ENCODE data around the gene HMGB1. TPM values are rescaled to one million over a fixed set of nuclear protein-coding genes. Genes with fewer than 3 reads are reported as not detected.

HMGB1 gene
- total RNA-seq, 1 donor from 2014 or later = 476 TPM

GRCh38 chr13:30423891-30424290 lies 41.8 kb downstream of the HMGB1 start:
- Mint-ChIP-seq H3K4me1 (peaks cover 15% of the 10 kb centered on the region), H3K9me3 (no peaks in the 10 kb centered on the region), H3K36me3 (no peaks in the 10 kb centered on the region), H3K27me3 (ENCODE audit: low read depth) (peaks cover 13% of the 10 kb centered on the region), H3K4me3 (no peak overlapping the region), H3K27ac (no peak overlapping the region)
- no peak for DNase-seq (ENCODE audit: low spot score in 2 of 2, unreplicated experiment in 2 of 2)
- TF ChIP-seq CTCF (IDR thresholded peaks at IDR 0.05; ENCODE audit: unreplicated experiment) = no peak

DNA sequence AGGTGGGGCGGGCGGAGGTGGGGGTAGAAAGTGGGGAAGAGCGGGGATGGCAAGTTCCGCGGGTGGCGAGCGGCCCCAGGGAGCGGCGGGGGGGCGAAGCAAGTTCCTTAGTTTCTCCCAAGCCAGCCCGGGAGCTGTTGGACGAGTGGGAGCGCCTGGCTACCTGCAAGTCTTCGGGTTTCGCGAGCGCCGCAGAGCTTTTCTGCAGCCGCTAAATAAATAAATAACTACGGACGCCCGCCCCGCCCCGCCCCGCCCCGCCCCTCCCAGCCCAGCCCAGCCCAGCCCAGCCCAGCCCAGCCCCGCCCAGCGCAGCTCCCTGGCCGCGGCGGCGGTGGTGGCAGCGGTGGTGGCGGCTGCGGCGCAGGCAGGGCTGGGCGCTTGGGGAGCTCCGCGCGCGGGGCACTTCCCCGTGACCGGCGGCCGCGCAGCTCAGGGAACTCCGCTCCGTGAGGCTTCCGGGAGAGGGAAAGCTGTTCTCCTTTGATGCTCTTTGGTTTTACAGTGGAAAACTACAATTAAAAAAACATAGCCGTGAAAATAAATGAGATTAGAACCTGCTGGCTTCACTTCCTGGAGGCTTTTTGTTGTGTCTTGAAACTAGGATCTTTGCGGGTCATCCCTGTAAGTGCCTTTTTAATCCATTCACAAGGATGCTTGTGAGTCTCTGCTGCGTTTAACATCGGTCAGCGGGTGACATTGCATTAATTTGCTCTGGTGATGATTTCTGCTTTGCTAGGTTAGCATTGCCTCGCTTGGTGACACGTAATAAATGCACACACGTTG lies 43.5 kb downstream of the HMGB1 start, which contains the start of gene UBE2L5:
UBE2L5 (plus strand) TSS at position 440 of the 786 bp plus-strand sequence. CDS start 5,498 bp downstream, outside the sequence.
- peaks cover 20% of the 10 kb centered on the region for H3K4me1 Mint-ChIP-seq
- H3K27ac Mint-ChIP-seq = peak within 1 kb of the TSS; percentile 89
- peak within 1 kb of the TSS; percentile 73 for H3K4me3 Mint-ChIP-seq
- no peaks in the 10 kb centered on the region for H3K9me3 Mint-ChIP-seq
- H3K27me3 Mint-ChIP-seq (ENCODE audit: low read depth) = peaks cover 13% of the 10 kb centered on the region
- no peaks in the 10 kb centered on the region for H3K36me3 Mint-ChIP-seq
- no peak for TF ChIP-seq CTCF (IDR thresholded peaks at IDR 0.05; ENCODE audit: unreplicated experiment)
- DNase-seq (ENCODE audit: low spot score in 2 of 2, unreplicated experiment in 2 of 2) = peak; percentile 67 to 80

GRCh38 chr13:30421093-30422053 lies 44.4 kb downstream of the HMGB1 start:
- Mint-ChIP-seq H3K4me3 (peak overlapping the region; percentile 73), H3K9me3 (no peaks in the 10 kb centered on the region), H3K27ac (peak overlapping the region; percentile 89)

GRCh38 chr13:30418717-30419459 lies 46.8 kb downstream of the HMGB1 start:
- no peaks in the 10 kb centered on the region for H3K9me3 Mint-ChIP-seq
- no peak overlapping the region for H3K4me3 Mint-ChIP-seq
- peaks cover 23% of the 10 kb centered on the region for H3K4me1 Mint-ChIP-seq

More at GRCh38 chr13:30421093-30422053, 44.4 kb downstream of the HMGB1 start:
- Mint-ChIP-seq H3K4me1 (peaks cover 20% of the 10 kb centered on the region), H3K27me3 (ENCODE audit: low read depth) (peaks cover 13% of the 10 kb centered on the region), H3K36me3 (no peaks in the 10 kb centered on the region)
- no peak for TF ChIP-seq CTCF (IDR thresholded peaks at IDR 0.05; ENCODE audit: unreplicated experiment)
- peak; percentile 56 to 75 for DNase-seq (ENCODE audit: low spot score in 2 of 2, unreplicated experiment in 2 of 2)

More at GRCh38 chr13:30418717-30419459, 46.8 kb downstream of the HMGB1 start:
- DNase-seq (ENCODE audit: low spot score in 2 of 2, unreplicated experiment in 2 of 2) = no peak
- no peak overlapping the region for H3K27ac Mint-ChIP-seq
- TF ChIP-seq CTCF (IDR thresholded peaks at IDR 0.05; ENCODE audit: unreplicated experiment) = no peak
- no peaks in the 10 kb centered on the region for H3K36me3 Mint-ChIP-seq
- peaks cover 9% of the 10 kb centered on the region for H3K27me3 Mint-ChIP-seq (ENCODE audit: low read depth)
